A549 (cell line): ENCODE results near the gene GLT1D1.

Source experiments
- CBX8 ChIP-seq: fragments of 200-600 bp; sonication (generic); IDR thresholded peaks from 2 replicates; pipeline ENCODE4 v1.6.1; 2016
- CTCF ChIP-seq: fragments of >200 bp; sonication (Bioruptor Twin); formaldehyde crosslinking; IDR thresholded peaks from 3 replicates; pipeline ENCODE4 v1.5.1; 2016
- EHMT2 ChIP-seq: fragments of 200-600 bp; sonication (generic); IDR thresholded peaks from 2 replicates; pipeline ENCODE4 v1.6.1; 2016; ENCODE audit warnings: antibody characterized with exemption, low read depth, mild to moderate bottlenecking, moderate library complexity
- HDAC2 ChIP-seq: fragments of 200-600 bp; sonication (generic); IDR thresholded peaks from 2 replicates; pipeline ENCODE4 v1.6.1; 2016
- MAZ ChIP-seq: fragments of 150-350 bp; IDR thresholded peaks from 2 replicates; pipeline ENCODE4 v1.6.1; 2014; ENCODE audit warnings: antibody characterized with exemption, low read depth, low read length, borderline replicate concordance
- POLR2A ChIP-seq: IDR thresholded peaks from 2 replicates; pipeline ENCODE4 v1.6.1; 2012; ENCODE audit warnings: mild to moderate bottlenecking, low read length

- TF ChIP-seq CTCF (no peak), POLR2A (no peak), EHMT2 (no peak), MAZ (no peak), HDAC2 (no peak), CBX8 (no peak)
Observed at GRCh38 chr12:128949086-128949485, 95.8 kb downstream of the GLT1D1 start.
